KMS-11 (cell line): ENCODE data around the gene ANKRD13D.

Source experiments
- H2AFZ ChIP-seq: fragments of 200-600 bp; sonication (generic); 2 replicates; pipeline ENCODE4 v1.6.1; 2016; ENCODE audit warnings: antibody characterized with exemption, mixed run types, low read depth
- H3K27ac ChIP-seq: fragments of 200-600 bp; sonication (generic); 2 replicates; pipeline ENCODE4 v1.6.1; 2016; ENCODE audit warnings: mild to moderate bottlenecking, mixed run types
- H3K27me3 ChIP-seq: fragments of 200-600 bp; sonication (generic); 2 replicates; pipeline ENCODE4 v1.6.1; 2017; ENCODE audit warnings: mild to moderate bottlenecking, low read depth, mixed run types, moderate library complexity; ENCODE audit not compliant: insufficient read depth
- H3K36me3 ChIP-seq: fragments of 200-600 bp; sonication (generic); 2 replicates; pipeline ENCODE4 v1.6.1; 2017; ENCODE audit warnings: mild to moderate bottlenecking, mixed run types; ENCODE audit not compliant: insufficient read depth
- H3K4me1 ChIP-seq: fragments of 200-600 bp; sonication (generic); 2 replicates; pipeline ENCODE4 v1.6.1; 2016; ENCODE audit warnings: mild to moderate bottlenecking, low read depth, mixed run types; ENCODE audit not compliant: poor library complexity, severe bottlenecking
- H3K4me2 ChIP-seq: fragments of 200-600 bp; sonication (generic); 2 replicates; pipeline ENCODE4 v1.7.0; 2016; ENCODE audit warnings: mild to moderate bottlenecking, mixed run types
- H3K4me3 ChIP-seq: fragments of 200-600 bp; sonication (generic); IDR thresholded peaks from 2 replicates; pipeline ENCODE4 v1.6.1; 2017; ENCODE audit warnings: low read depth, low read length, mixed read lengths; ENCODE audit not compliant: insufficient read depth
- H3K79me2 ChIP-seq: fragments of 200-600 bp; sonication (generic); 2 replicates; pipeline ENCODE4 v1.6.1; 2016; ENCODE audit warnings: low read depth, mixed run types; ENCODE audit not compliant: insufficient read depth
- H3K9ac ChIP-seq: fragments of 200-600 bp; sonication (generic); 2 replicates; pipeline ENCODE4 v1.6.1; 2016; ENCODE audit warnings: mild to moderate bottlenecking, mixed run types
- H4K20me1 ChIP-seq: fragments of 200-600 bp; sonication (generic); 2 replicates; pipeline ENCODE4 v1.6.1; 2016; ENCODE audit warnings: mild to moderate bottlenecking, mixed run types; ENCODE audit not compliant: insufficient read depth
- TF ChIP-seq, protein P1 (sequence below): fragments of 200-600 bp; sonication (generic); conservative IDR thresholded peaks from 2 replicates; pipeline ENCODE4 v1.6.1; 2017; ENCODE audit warnings: low read depth, mild to moderate bottlenecking, antibody characterized with exemption, low read length, moderate library complexity, mixed read lengths

Gene ANKRD13D

DNA sequence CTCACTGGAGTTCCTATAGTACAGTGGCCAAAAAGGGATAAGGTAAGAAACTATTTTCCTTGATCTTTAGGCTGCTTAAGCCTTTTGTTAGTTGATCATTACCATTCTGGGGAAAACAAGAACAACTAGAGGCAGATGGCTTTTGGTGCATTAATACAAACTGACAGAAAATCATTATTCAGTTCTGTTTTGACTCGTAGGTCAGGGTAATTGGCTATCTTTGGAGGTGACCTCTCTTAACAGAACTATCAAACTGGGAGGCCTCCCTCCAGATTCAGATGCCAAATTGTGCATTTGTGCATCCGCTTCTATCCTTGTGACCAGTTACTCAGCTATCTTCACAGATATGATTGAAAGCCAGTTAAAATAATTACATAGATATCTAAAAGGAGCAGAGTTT, 46.1 kb upstream of the ANKRD13D start:
- Histone ChIP-seq H3K27me3 (no peaks in the 10 kb centered on the region), H3K27ac (peak overlapping the region; percentile 4; the same call in 1 of the 2 replicates), H3K4me1 (peaks cover 71% of the 10 kb centered on the region), H3K4me2 (peak overlapping the region; percentile 78), H3K4me3 (no peak overlapping the region), H2AFZ (no peak overlapping the region), H3K9ac (no peak overlapping the region; the same call in 1 of the 2 replicates), H3K36me3 (peaks cover 40% of the 10 kb centered on the region; the same call in 1 of the 2 replicates), H3K79me2 (peaks cover 71% of the 10 kb centered on the region), H4K20me1 (peaks cover 24% of the 10 kb centered on the region)
- TF ChIP-seq, protein P1, sequence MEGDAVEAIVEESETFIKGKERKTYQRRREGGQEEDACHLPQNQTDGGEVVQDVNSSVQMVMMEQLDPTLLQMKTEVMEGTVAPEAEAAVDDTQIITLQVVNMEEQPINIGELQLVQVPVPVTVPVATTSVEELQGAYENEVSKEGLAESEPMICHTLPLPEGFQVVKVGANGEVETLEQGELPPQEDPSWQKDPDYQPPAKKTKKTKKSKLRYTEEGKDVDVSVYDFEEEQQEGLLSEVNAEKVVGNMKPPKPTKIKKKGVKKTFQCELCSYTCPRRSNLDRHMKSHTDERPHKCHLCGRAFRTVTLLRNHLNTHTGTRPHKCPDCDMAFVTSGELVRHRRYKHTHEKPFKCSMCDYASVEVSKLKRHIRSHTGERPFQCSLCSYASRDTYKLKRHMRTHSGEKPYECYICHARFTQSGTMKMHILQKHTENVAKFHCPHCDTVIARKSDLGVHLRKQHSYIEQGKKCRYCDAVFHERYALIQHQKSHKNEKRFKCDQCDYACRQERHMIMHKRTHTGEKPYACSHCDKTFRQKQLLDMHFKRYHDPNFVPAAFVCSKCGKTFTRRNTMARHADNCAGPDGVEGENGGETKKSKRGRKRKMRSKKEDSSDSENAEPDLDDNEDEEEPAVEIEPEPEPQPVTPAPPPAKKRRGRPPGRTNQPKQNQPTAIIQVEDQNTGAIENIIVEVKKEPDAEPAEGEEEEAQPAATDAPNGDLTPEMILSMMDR = no peak

- no peak overlapping the region for H3K9ac ChIP-seq
- no peak overlapping the region for H2AFZ ChIP-seq
- H3K79me2 ChIP-seq = peaks cover 72% of the 10 kb centered on the region
- no peak overlapping the region for H3K4me2 ChIP-seq
- peaks cover 43% of the 10 kb centered on the region; the same call in 1 of the 2 replicates for H3K36me3 ChIP-seq
- peaks cover 69% of the 10 kb centered on the region for H3K4me1 ChIP-seq
- no peaks in the 10 kb centered on the region for H3K27me3 ChIP-seq
- TF ChIP-seq, protein P1 = no peak
- H4K20me1 ChIP-seq = peaks cover 24% of the 10 kb centered on the region
- H3K27ac ChIP-seq = no peak overlapping the region
- no peak overlapping the region for H3K4me3 ChIP-seq
Observed at GRCh38 chr11:67245046-67245445, 44.1 kb upstream of the ANKRD13D start.

GRCh38 chr11:67247946-67248550, 41.1 kb upstream of the ANKRD13D start:
- Histone ChIP-seq H3K4me3 (no peak overlapping the region), H4K20me1 (peaks cover 15% of the 10 kb centered on the region), H3K9ac (no peak overlapping the region), H3K4me1 (peaks cover 78% of the 10 kb centered on the region), H3K4me2 (no peak overlapping the region), H3K79me2 (peaks cover 42% of the 10 kb centered on the region), H3K36me3 (peaks cover 52% of the 10 kb centered on the region; the same call in 1 of the 2 replicates), H3K27me3 (no peaks in the 10 kb centered on the region), H3K27ac (no peak overlapping the region), H2AFZ (no peak overlapping the region)
- TF ChIP-seq, protein P1 = no peak

DNA sequence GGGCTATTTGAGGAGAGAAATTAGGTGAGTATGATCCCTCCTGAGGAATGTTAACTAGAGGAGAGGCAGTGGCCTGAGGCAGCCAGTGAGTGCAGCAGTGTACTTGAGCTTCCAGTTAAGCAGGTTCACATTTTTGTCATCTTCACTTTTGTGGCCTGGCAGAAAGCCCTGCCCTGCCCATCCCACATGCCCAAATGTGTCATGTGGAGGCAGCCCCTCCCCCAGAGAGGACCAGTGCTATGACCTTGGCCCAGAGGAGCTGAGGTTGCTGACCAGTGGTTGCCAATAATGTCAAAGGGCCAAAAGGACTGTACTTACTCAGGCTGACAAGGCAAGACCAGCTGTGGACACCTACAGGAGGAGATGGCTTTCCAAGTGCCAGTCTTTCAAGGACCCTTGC, 40.5 kb upstream of the ANKRD13D start:
- Histone ChIP-seq H3K27me3 (no peaks in the 10 kb centered on the region), H2AFZ (no peak overlapping the region), H3K36me3 (peaks cover 48% of the 10 kb centered on the region; the same call in 1 of the 2 replicates), H3K79me2 (peaks cover 36% of the 10 kb centered on the region), H4K20me1 (peaks cover 11% of the 10 kb centered on the region), H3K4me1 (peaks cover 72% of the 10 kb centered on the region), H3K27ac (no peak overlapping the region), H3K9ac (no peak overlapping the region), H3K4me3 (no peak overlapping the region), H3K4me2 (no peak overlapping the region)
- TF ChIP-seq, protein P1 = no peak
